22Rv1 (cell line): ENCODE results near the gene KCTD11.

ENCODE experiments used
- H3K27ac ChIP-seq: fragments of 450-650 bp; 2 replicates; pipeline ENCODE4 v1.5.1; 2017
- ZFX ChIP-seq: fragments of 450-650 bp; IDR thresholded peaks from 2 replicates; pipeline ENCODE4 v1.6.1; 2017; ENCODE audit warnings: antibody characterized with exemption, borderline replicate concordance
- TF ChIP-seq, protein P1 (sequence below): fragments of 450-650 bp; IDR thresholded peaks from 2 replicates; pipeline ENCODE4 v1.5.1; 2017; ENCODE audit warnings: mild to moderate bottlenecking

The KCTD11 gene

DNA sequence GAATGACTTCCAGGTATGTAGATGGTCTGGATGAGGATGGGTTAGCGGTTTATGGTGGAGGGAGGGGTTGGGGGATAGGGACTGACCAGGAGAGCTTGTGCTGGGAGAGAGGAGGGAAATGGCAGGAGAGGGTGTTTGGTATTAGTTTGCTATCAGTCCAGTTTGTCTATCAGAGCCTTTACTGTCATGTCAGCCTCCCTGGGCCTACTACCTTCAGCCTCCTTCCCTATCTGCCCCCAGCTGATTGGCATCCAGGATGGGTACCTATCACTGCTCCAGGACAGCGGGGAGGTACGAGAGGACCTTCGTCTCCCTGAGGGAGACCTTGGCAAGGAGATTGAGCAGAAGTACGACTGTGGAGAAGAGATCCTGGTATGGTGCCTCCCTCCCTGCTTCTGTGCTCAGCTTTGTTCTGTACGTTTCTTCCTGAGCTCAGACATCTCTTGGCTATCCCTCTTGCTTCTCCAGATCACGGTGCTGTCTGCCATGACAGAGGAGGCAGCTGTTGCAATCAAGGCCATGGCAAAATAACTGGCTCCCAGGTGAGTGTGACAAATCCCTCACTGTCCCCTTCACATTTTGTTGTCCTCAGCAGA lies 40.8 kb upstream of the KCTD11 start:
- H3K27ac ChIP-seq, result peak overlapping the region; percentile 99
- no peak for TF ChIP-seq ZFX
- TF ChIP-seq, protein P1, sequence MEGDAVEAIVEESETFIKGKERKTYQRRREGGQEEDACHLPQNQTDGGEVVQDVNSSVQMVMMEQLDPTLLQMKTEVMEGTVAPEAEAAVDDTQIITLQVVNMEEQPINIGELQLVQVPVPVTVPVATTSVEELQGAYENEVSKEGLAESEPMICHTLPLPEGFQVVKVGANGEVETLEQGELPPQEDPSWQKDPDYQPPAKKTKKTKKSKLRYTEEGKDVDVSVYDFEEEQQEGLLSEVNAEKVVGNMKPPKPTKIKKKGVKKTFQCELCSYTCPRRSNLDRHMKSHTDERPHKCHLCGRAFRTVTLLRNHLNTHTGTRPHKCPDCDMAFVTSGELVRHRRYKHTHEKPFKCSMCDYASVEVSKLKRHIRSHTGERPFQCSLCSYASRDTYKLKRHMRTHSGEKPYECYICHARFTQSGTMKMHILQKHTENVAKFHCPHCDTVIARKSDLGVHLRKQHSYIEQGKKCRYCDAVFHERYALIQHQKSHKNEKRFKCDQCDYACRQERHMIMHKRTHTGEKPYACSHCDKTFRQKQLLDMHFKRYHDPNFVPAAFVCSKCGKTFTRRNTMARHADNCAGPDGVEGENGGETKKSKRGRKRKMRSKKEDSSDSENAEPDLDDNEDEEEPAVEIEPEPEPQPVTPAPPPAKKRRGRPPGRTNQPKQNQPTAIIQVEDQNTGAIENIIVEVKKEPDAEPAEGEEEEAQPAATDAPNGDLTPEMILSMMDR, result no peak

DNA sequence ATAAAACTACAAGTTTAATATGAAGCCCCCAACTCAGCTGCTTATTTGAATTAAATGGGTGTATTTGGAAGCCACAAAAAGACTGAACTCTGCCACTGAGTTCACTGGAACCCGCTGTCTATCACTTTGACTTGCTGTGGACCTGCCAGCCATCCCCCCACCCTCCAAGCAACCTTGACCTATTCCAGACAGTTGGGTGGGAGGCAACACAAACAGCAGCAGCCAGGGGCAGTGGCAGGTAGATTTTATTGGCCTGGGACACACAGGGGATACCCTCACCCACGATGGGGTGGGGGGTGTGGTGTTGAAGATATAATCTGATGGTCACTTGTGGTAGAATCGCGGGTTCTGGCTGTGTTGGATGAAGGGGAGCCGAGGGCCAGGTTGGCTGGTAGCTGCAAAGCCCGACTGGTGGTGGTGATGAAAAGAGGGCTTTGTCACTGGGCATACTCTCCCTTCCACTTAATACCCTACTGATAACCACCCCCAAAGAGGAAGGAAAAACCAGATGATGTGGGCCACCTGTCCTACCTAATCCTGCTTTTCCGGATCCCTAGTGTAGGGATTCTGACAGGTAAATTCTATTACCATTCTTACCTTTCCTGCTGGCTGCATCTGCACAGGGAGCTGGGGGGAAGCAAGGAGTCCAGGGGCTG lies 39.4 kb upstream of the KCTD11 start:
- TF ChIP-seq, protein P1, result no peak
- TF ChIP-seq ZFX, result no peak
- peak overlapping the region; percentile 99 for H3K27ac ChIP-seq

DNA sequence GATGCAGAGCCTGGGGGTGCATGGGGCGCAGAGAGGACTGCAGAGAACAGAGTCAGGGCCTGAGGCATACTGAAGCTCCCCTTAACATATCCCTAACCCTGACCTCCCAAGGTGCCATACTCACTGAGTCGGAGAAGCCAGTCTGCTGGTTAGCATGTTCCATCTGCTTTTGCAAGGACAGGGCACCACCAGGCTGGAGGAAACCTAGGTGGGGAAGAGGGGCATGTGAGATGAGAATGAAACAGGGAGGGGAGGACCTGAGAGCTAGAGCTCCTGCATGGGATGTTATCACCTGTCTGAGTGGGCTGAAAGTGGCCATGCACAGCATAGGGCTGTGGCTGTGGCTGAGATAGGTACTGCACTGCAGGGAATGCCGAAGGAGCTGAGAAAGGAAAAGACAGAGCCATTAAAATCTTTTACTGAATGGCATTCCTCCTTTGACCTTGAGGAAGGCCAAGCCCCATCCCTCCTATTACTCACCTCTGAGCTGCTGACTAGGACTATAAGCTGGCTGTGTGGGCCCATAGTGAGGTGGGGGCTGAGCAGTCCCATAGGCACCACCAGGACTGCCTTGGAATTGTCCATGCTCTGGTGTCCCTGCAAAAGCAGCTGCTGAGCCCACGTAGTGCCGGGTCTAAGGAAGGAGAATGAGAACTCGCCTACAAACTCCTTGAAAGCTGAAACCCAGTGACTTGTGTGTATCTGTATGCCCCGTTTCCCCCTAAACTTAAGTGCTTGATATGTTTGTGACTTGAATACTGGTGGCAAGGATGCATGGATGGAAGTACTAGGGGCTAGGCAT lies 38.7 kb upstream of the KCTD11 start:
- no peak for TF ChIP-seq ZFX
- TF ChIP-seq, protein P1, result peak; percentile 25; the same call in 1 of the 2 replicates
- H3K27ac ChIP-seq, result peak overlapping the region; percentile 99

DNA sequence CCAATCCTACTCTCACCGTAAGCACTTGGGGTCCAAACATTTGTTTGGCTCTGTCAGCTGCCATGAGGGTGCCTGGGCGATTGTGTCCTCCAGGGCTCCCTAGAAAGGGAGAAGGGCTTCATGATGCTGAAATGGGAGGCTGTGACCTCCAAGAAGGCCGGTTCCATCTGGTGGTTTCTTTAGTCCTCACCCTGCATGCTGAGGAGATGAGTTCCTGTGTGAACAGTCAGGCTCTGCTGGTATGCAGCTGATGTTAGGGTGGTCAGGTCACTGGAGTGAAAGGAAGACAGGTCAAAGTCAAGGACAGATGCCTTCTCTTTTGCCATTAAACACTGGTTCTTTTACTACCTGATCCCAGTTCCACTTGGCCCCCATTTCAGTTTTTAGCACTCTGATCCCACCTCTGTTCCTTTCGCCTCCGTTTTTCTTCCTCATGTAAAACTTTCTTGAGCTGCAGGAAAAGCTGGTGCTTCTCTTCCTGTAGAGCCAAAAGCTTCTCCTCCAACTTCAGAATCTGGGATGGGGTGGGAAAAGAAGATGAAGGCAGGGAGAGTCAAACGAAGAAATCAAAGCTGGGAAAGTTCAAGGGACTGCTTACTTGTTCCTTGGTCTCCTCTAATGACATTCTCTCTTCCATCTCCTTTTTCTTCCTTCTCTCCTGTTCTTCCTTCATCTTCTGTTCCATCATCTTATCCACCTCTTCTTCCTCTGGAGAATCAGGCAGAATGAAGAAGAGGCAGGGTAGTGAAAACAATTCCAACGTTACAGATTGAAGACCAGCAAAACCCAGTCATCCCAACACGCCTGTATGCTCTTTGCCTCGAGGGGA lies 37.9 kb upstream of the KCTD11 start:
- TF ChIP-seq, protein P1, result no peak
- TF ChIP-seq ZFX, result no peak
- peak overlapping the region; percentile 99 for H3K27ac ChIP-seq

DNA sequence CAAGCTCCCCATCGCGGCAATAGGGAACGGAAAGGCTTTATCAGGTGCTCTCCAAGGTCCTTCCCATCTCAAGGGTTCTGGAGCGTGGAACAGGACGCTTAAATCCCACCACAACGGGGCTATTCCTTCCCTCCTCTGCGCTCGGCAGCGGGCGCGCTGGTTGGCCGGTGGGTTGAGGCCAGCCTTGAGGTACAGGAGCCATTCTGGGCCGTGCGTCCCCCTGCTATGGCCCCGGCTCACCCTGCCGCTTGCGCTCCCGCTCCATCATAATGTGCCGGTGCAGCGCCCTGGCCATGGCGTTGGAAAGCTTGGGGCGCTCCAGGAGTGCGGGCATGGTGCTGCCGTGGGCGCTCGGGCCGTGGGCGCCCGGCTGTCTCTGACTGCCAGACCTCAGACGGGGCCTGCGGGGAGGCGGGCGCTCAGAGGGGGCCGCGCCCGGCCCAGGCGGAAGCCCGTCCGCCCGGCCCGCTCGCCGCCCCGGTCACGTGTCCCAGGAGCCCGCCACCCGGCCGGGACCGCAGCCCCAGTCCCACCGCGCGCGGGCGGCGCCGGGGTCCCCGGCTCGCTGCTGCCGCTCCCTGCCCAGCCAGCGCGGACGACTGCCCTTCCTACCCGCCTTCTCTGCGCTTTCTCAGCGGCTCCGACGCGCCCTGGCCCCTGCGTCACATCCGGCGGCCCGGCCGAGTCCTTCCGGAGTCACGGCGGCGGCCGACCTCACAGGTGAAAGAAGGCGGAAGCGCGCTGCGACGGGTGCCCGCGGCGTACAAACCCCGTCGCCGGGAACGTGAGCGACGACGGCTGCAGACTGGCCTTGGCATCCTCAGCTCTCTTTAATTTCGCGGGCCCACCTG lies 37.0 kb upstream of the KCTD11 start, which contains the start of gene GPS2:
Gene GPS2, minus strand, starts transcription at position 642 of the 851 bp plus-strand sequence. Its CDS starts 308 bp downstream, at position 334.
- TF ChIP-seq ZFX, result no peak
- TF ChIP-seq, protein P1, result no peak

DNA sequence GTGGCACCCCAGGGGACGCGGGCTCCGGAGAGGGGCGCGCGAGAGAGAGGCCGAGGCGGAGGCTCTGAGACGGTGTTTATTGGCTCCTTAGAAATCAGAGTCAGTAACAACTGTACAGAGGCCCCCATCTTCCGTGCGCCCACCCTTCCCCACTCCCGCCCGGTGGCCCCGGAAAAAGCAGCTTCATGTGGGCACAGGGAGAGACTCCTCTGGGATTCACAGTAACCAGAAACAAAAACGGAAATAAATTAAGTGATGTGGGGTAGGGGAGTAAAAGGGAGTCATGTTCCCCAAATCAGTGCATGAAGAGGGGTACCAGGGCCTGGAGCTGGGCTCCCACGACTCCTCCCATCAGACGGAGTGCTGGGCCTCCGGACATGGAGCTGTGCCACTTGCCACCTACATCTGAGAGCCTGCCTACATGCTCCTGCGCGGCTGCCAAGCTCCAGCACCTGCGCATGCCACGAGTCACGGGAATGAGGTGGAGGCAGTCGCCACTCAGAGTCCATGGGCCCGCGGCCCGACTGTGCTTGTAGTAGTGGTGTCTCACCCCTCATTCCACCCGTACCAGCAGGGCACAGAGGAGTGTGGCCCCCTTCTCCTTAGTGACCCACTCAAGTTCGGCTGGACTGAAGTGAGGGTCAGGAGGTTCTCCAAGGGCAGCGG lies 36.3 kb upstream of the KCTD11 start:
- peak overlapping the region; percentile 99 for H3K27ac ChIP-seq
- no peak for TF ChIP-seq ZFX
- TF ChIP-seq, protein P1, result no peak

More for the DNA sequence above, 37.0 kb upstream of the KCTD11 start, which contains the start of gene GPS2:
- H3K27ac ChIP-seq, result peak within 1 kb of the TSS; percentile 99
